ENCODE results near the gene C6orf47. TPM values are rescaled to one million over a fixed set of nuclear protein-coding genes. Genes with fewer than 3 reads are reported as not detected.

Gene C6orf47
- total RNA-seq, 1 experiment from 2014 or later = 19.4 TPM

- H3K36me3 ChIP-seq (ENCODE audit: control insufficient read depth, insufficient read depth, low read length) = no peaks in the 10 kb centered on the region; the same call in 1 of the 2 replicates
- no peaks in the 10 kb centered on the region for H3K27me3 Mint-ChIP-seq (ENCODE audit: insufficient read depth, unreplicated experiment)
- H3K9me3 Mint-ChIP-seq (ENCODE audit: unreplicated experiment) = no peaks in the 10 kb centered on the region
- no peak overlapping the region for H3K4me3 ChIP-seq (ENCODE audit: low read depth, low read length)
- H3K27me3 ChIP-seq (replicated peaks; ENCODE audit: control insufficient read depth, insufficient read depth, low read length) = no peaks in the 10 kb centered on the region
- no peaks in the 10 kb centered on the region for H3K9me3 ChIP-seq
- DNase-seq = no peak
- POLR2A ChIA-PET = no interaction called here
- H3K4me1 ChIP-seq = peaks cover 3% of the 10 kb centered on the region
- H3K36me3 Mint-ChIP-seq (ENCODE audit: insufficient read depth, unreplicated experiment) = peaks cover 29% of the 10 kb centered on the region
- H3K4me3 Mint-ChIP-seq (ENCODE audit: unreplicated experiment) = no peak overlapping the region
- CTCF ChIA-PET = no interaction called here
- no TSS peak for BruUV-seq (replicated peaks)
- peak overlapping the region; percentile 63 for H3K27ac Mint-ChIP-seq (ENCODE audit: unreplicated experiment)
- TF ChIP-seq, protein P1, sequence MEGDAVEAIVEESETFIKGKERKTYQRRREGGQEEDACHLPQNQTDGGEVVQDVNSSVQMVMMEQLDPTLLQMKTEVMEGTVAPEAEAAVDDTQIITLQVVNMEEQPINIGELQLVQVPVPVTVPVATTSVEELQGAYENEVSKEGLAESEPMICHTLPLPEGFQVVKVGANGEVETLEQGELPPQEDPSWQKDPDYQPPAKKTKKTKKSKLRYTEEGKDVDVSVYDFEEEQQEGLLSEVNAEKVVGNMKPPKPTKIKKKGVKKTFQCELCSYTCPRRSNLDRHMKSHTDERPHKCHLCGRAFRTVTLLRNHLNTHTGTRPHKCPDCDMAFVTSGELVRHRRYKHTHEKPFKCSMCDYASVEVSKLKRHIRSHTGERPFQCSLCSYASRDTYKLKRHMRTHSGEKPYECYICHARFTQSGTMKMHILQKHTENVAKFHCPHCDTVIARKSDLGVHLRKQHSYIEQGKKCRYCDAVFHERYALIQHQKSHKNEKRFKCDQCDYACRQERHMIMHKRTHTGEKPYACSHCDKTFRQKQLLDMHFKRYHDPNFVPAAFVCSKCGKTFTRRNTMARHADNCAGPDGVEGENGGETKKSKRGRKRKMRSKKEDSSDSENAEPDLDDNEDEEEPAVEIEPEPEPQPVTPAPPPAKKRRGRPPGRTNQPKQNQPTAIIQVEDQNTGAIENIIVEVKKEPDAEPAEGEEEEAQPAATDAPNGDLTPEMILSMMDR (IDR thresholded peaks at IDR 0.05; ENCODE audit: insufficient read depth in 1 of 2, low read depth in 1 of 2, low read length in 1 of 2, severe bottlenecking in 1 of 2, unreplicated experiment in 1 of 2) = no peak
- intact Hi-C loops (cut with micrococcal nuclease; ENCODE audit: unreplicated experiment) = no loop called here
- H3K4me1 Mint-ChIP-seq (ENCODE audit: low read depth, unreplicated experiment) = peaks cover 10% of the 10 kb centered on the region
These were observed 15.8 kb upstream of the C6orf47 start for GRCh38 chr6:31676322-31676903.

GRCh38 chr6:31669676-31670075 is 9.1 kb upstream of the C6orf47 start, which contains the start of gene LY6G5B:
Gene LY6G5B (plus strand): TSS chr6:31669976. CDS start chr6:31670951, 975 bp downstream.
- H3K27me3 ChIP-seq (replicated peaks; ENCODE audit: control insufficient read depth, insufficient read depth, low read length) = no peaks in the 10 kb centered on the region
- no peak within 1 kb of the TSS for H3K4me3 ChIP-seq (ENCODE audit: low read depth, low read length)
- no peak for DNase-seq
- intact Hi-C loops (cut with micrococcal nuclease; ENCODE audit: unreplicated experiment) = loop anchor here (5.0 kb wide), 3 partner anchors 68 to 158 kb away; partner anchors contain the start of genes ATP6V1G2, CLIC1, HSPA1B and NFKBIL1
- TF ChIP-seq, protein P1 (IDR thresholded peaks at IDR 0.05; ENCODE audit: insufficient read depth in 1 of 2, low read depth in 1 of 2, low read length in 1 of 2, severe bottlenecking in 1 of 2, unreplicated experiment in 1 of 2) = no peak
- CTCF ChIA-PET = interaction anchor here (1.4 kb wide), 1 partner anchor 34 kb away, joined by 3 read pairs; the partner anchor contains the start of gene ABHD16A
- Mint-ChIP-seq H3K36me3 (ENCODE audit: insufficient read depth, unreplicated experiment) (peaks cover 85% of the 10 kb centered on the region), H3K4me1 (ENCODE audit: low read depth, unreplicated experiment) (peaks cover 13% of the 10 kb centered on the region), H3K9me3 (ENCODE audit: unreplicated experiment) (no peaks in the 10 kb centered on the region), H3K27me3 (ENCODE audit: insufficient read depth, unreplicated experiment) (no peaks in the 10 kb centered on the region), H3K27ac (ENCODE audit: unreplicated experiment) (no peak within 1 kb of the TSS), H3K4me3 (ENCODE audit: unreplicated experiment) (no peak within 1 kb of the TSS)
- no TSS peak for BruUV-seq (replicated peaks)
- H3K9me3 ChIP-seq = no peaks in the 10 kb centered on the region
- H3K36me3 ChIP-seq (ENCODE audit: control insufficient read depth, insufficient read depth, low read length) = peaks cover 2% of the 10 kb centered on the region; the same call in 1 of the 2 replicates
- H3K4me1 ChIP-seq = peaks cover 6% of the 10 kb centered on the region; the same call in 1 of the 2 replicates
- POLR2A ChIA-PET = interaction anchor here (0.6 to 1.3 kb wide), 3 partner anchors 9 to 122 kb away, joined by 4 to 5 read pairs (median 5); partner anchors contain the start of genes C6orf47 and NFKBIL1

DNA sequence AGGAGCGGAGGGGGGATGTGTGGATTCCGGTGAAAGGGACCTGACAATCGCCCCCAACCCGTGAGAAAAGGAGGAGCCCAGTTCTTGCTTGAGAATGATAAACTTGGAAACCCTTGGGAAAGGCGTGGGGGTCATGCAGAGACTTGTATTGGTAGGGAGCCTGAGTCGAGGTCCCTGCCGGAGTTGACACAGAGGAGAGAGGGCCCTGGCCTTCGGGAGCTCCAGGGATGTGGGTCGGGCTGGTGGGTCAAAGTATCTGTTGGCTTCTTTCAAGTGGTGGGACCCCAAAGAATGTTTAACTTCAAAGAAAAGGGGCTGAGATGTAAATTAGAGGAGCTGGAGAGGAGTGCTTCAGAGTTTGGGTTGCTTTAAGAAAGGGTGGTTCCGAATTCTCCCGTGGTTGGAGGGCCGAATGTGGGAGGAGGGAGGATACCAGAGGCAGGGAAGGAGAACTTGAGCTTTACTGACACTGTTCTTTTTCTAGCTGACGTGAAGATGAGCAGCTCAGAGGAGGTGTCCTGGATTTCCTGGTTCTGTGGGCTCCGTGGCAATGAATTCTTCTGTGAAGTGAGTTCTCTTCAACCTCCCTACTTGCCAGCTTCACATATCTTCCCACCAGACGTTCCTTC is 5.9 kb upstream of the C6orf47 start:
- Mint-ChIP-seq H3K9me3 (ENCODE audit: unreplicated experiment) (no peaks in the 10 kb centered on the region), H3K27ac (ENCODE audit: unreplicated experiment) (peak overlapping the region; percentile 96), H3K36me3 (ENCODE audit: insufficient read depth, unreplicated experiment) (peaks cover 94% of the 10 kb centered on the region), H3K4me3 (ENCODE audit: unreplicated experiment) (peak overlapping the region; percentile 86), H3K27me3 (ENCODE audit: insufficient read depth, unreplicated experiment) (no peaks in the 10 kb centered on the region), H3K4me1 (ENCODE audit: low read depth, unreplicated experiment) (peaks cover 25% of the 10 kb centered on the region)
- no TSS peak for BruUV-seq (replicated peaks)
- Histone ChIP-seq H3K9me3 (no peaks in the 10 kb centered on the region), H3K27me3 (replicated peaks; ENCODE audit: control insufficient read depth, insufficient read depth, low read length) (no peaks in the 10 kb centered on the region), H3K36me3 (ENCODE audit: control insufficient read depth, insufficient read depth, low read length) (peaks cover 4% of the 10 kb centered on the region), H3K4me1 (peaks cover 17% of the 10 kb centered on the region), H3K4me3 (ENCODE audit: low read depth, low read length) (peak overlapping the region; percentile 90)
- ChIA-PET CTCF (interaction anchor here (0.7 to 1.0 kb wide), 3 partner anchors 15 to 89 kb away, joined by 3 to 7 read pairs (median 3); partner anchors contain the start of gene LY6G5C), POLR2A (no interaction called here)
- TF ChIP-seq, protein P1 (IDR thresholded peaks at IDR 0.05; ENCODE audit: insufficient read depth in 1 of 2, low read depth in 1 of 2, low read length in 1 of 2, severe bottlenecking in 1 of 2, unreplicated experiment in 1 of 2) = no peak
- intact Hi-C loops (cut with micrococcal nuclease; ENCODE audit: unreplicated experiment) = loop anchor here (5.0 kb wide), 3 partner anchors 71 to 161 kb away; partner anchors contain the start of genes ATP6V1G2, CLIC1, HSPA1B and NFKBIL1
- no peak for DNase-seq

All from Caco-2 (cell line).